HepG2 (cell line): ENCODE data around the gene COQ7.

Experiments
- ASH2L ChIP-seq: fragments of 300-600, 200-600 bp; sonication (generic); IDR thresholded peaks from 2 replicates; pipeline ENCODE4 v1.7.0; 2017; ENCODE audit warnings: low read depth, mild to moderate bottlenecking, moderate library complexity, mixed read lengths, low read length; ENCODE audit not compliant: insufficient read length
- MAX ChIP-seq: IDR thresholded peaks from 2 replicates; pipeline ENCODE4 v1.6.1; 2012; ENCODE audit warnings: inconsistent platforms
- NFE2L2 ChIP-seq: fragments of 150-350 bp; IDR thresholded peaks from 2 replicates; pipeline ENCODE4 v1.6.1; 2014; ENCODE audit warnings: low read length
- SIN3A ChIP-seq: IDR thresholded peaks from 2 replicates; pipeline ENCODE4 v1.6.1; 2011; ENCODE audit warnings: low read depth, mild to moderate bottlenecking, control low read depth, low read length, borderline replicate concordance
- TCF12 ChIP-seq, 2 experiments: fragments of 450-650 bp in 1 of 2; sonication (generic) in 1 of 2; formaldehyde crosslinking in 1 of 2; IDR thresholded peaks; 2 replicates each; pipeline versions ENCODE4 v1.6.1 to v1.8.0; 2017 to 2022; ENCODE audit warnings: antibody characterized with exemption in 1 of 2, mild to moderate bottlenecking in 1 of 2, missing genetic modification reagents in 1 of 2, moderate library complexity in 1 of 2
- ZFP36 ChIP-seq: fragments of 150-350 bp; IDR thresholded peaks from 2 replicates; pipeline ENCODE4 v1.6.1; 2018; ENCODE audit warnings: borderline replicate concordance, low read length, low read depth; ENCODE audit not compliant: partially characterized antibody
- TF ChIP-seq, protein P1 (sequence below): sonication (generic); formaldehyde crosslinking; IDR thresholded peaks from 2 replicates; pipeline ENCODE4 v1.5.0; 2020; ENCODE audit warnings: mild to moderate bottlenecking, missing genetic modification reagents, moderate library complexity

DNA sequence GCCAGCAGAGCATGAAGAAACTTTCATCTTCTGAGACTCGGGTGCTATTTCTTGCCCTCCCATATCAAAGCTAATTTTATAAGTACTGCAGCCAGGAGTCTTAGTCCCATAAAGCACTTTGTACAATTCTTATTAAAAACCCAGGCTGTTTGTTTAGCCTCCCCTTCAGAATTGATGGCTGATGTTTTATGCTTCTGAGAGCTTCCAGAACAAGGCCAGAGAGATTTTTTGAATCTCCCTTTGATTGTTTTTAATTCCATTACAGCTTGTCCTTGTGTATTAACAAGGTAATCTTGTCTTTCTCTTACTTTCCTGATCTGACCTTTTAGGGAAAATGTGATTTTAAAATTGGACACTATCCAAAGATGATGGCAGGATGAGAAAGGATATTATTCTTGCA, 16.3 kb downstream of the COQ7 start:
- no peak for TF ChIP-seq ZFP36
- no peak for TF ChIP-seq ASH2L
- no peak for TF ChIP-seq SIN3A
- no peak for TF ChIP-seq NFE2L2
- TF ChIP-seq MAX, result no peak
- no peak for TF ChIP-seq TCF12 (IDR thresholded peaks at IDR 0.05)
- TF ChIP-seq TCF12 (CRISPR knock-in tag; IDR thresholded peaks at IDR 0.05), result no peak
- TF ChIP-seq, protein P1, sequence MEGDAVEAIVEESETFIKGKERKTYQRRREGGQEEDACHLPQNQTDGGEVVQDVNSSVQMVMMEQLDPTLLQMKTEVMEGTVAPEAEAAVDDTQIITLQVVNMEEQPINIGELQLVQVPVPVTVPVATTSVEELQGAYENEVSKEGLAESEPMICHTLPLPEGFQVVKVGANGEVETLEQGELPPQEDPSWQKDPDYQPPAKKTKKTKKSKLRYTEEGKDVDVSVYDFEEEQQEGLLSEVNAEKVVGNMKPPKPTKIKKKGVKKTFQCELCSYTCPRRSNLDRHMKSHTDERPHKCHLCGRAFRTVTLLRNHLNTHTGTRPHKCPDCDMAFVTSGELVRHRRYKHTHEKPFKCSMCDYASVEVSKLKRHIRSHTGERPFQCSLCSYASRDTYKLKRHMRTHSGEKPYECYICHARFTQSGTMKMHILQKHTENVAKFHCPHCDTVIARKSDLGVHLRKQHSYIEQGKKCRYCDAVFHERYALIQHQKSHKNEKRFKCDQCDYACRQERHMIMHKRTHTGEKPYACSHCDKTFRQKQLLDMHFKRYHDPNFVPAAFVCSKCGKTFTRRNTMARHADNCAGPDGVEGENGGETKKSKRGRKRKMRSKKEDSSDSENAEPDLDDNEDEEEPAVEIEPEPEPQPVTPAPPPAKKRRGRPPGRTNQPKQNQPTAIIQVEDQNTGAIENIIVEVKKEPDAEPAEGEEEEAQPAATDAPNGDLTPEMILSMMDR, result no peak
